ENCODE results near the gene NGLY1.

DNA sequence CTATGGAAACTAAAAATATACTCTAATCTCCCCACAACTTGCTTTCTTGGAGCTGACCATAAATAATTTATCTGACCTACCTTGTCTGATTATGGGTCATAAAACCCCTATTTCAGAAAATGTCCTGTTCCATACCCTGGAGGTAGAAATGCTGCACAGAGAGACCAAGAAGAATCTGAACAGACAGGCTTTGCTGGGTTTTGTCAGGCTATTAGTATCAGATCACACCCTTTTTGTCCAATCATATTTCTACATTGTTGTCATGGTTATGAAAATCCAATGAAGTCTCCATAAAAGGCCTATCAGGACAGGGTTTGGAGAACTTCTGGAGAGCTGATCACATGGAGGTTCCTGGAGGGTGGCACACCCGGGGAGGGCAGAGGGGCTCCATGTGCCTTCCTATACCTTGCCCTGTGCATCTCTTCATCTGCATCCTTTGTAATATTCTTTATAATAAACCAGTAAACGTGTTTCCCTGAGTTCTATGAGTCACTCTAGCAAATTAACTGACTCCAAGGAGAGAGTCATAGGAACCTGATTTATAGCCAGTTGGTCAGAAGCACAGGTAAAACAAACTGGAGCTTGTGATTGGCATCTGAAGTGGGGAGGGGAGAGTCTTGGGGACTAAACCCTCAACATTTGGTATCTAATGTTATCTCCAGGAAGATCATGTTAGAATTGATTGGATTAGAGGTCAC is 58.1 kb downstream of the NGLY1 start:
- TF ChIP-seq, protein P1, sequence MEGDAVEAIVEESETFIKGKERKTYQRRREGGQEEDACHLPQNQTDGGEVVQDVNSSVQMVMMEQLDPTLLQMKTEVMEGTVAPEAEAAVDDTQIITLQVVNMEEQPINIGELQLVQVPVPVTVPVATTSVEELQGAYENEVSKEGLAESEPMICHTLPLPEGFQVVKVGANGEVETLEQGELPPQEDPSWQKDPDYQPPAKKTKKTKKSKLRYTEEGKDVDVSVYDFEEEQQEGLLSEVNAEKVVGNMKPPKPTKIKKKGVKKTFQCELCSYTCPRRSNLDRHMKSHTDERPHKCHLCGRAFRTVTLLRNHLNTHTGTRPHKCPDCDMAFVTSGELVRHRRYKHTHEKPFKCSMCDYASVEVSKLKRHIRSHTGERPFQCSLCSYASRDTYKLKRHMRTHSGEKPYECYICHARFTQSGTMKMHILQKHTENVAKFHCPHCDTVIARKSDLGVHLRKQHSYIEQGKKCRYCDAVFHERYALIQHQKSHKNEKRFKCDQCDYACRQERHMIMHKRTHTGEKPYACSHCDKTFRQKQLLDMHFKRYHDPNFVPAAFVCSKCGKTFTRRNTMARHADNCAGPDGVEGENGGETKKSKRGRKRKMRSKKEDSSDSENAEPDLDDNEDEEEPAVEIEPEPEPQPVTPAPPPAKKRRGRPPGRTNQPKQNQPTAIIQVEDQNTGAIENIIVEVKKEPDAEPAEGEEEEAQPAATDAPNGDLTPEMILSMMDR (IDR thresholded peaks at IDR 0.05): no peak
- TF ChIP-seq ZFX (IDR thresholded peaks at IDR 0.05; ENCODE audit: borderline replicate concordance): no peak
